Liver (tissue), 3 donors: ENCODE data around the gene TMEM51.

Experiments
- ATF3 ChIP-seq: IDR thresholded peaks from 2 replicates; pipeline ENCODE4 v1.6.1; 2016; ENCODE audit warnings: antibody characterized with exemption
- CTCF ChIP-seq: fragments of 150-350 bp; IDR thresholded peaks from 2 replicates; pipeline ENCODE4 v1.5.1; 2017; ENCODE audit warnings: improper control_type of control experiment, low read depth, low read length; ENCODE audit not compliant: missing input control
- FOXA1 ChIP-seq: IDR thresholded peaks from 2 replicates; pipeline ENCODE4 v1.6.1; 2016; ENCODE audit warnings: antibody characterized with exemption
- JUND ChIP-seq, 2 donors: IDR thresholded peaks; 2 replicates each; pipeline ENCODE4 v1.6.1; 2016; ENCODE audit warnings: antibody characterized with exemption in 2 of 2
- MAX ChIP-seq: IDR thresholded peaks from 2 replicates; pipeline ENCODE4 v1.6.1; 2016; ENCODE audit warnings: antibody characterized with exemption
- REST ChIP-seq: IDR thresholded peaks from 2 replicates; pipeline ENCODE4 v1.6.1; 2016; ENCODE audit warnings: antibody characterized with exemption, mild to moderate bottlenecking
- SP1 ChIP-seq: IDR thresholded peaks from 2 replicates; pipeline ENCODE4 v1.6.1; 2018; ENCODE audit warnings: antibody characterized with exemption, mild to moderate bottlenecking
- TAF1 ChIP-seq: conservative IDR thresholded peaks from 2 replicates; pipeline ENCODE4 v1.6.1; 2016; ENCODE audit warnings: antibody characterized with exemption, mild to moderate bottlenecking
- YY1 ChIP-seq: IDR thresholded peaks from 2 replicates; pipeline ENCODE4 v1.6.1; 2016; ENCODE audit warnings: antibody characterized with exemption, mild to moderate bottlenecking
- donor health status: healthy.
- donor health status: healthy.

- no peak for TF ChIP-seq CTCF
- TF ChIP-seq MAX = no peak
- no peak for TF ChIP-seq TAF1
- TF ChIP-seq YY1 = no peak
- TF ChIP-seq JUND (IDR thresholded peaks at IDR 0.05) = no peak
- no peak for TF ChIP-seq SP1
- no peak for TF ChIP-seq REST
- no peak for TF ChIP-seq FOXA1
- TF ChIP-seq ATF3 = no peak
Observed at GRCh38 chr1:15246960-15247614, 93.5 kb downstream of the TMEM51 start, which contains the start of gene FHAD1.
